ENCODE data around the gene ARL2.
"Not testable (repeated sequence)": the region's sequence is repeated elsewhere in the genome, so short reads cannot be mapped to it uniquely, and the experiment has no call there.

Gene ARL2

DNA sequence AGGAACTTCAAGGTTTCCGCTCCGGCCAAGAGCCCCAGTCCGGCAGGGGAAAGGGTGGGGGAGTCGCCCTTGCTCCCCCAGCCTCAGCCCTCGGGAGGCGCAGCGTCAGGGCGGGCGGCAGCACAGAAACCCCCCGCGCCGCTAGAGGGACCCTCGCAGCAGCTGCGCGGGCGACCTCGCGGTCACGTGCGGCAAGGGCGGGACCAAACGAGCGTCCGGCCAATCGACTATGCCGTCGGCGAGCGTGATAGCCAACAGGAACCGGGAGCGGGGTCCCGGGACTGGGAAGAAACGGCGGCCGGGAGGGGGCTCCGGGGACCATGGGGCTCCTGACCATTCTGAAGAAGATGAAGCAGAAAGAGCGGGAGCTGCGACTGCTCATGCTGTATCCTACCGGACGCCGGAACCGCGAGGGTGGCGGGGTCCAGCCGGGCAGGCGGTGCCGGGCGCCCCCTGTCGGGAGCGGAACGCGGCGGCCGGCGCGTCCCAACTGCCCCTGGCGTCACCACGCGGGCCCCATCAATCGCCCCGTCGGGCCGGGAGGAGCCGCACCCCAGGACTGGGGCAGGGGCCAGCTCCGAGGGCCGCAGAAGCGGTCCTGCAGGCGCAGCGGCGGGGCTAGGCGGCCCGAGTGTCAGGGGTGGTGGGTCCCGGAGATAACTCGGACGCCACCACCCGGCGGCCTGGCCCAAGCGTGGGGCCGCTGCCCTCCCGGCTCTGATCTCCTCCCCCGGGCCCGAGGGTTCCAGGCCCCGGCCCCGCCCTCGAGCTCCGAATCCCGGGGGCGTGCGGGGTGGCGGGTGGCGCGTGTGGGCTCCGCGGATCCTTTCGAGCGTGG lies at the start of gene ARL2:
Gene ARL2, plus strand, starts transcription at position 273 of the 838 bp plus-strand sequence. Its CDS starts 48 bp downstream, at position 321.
- no peaks in the 10 kb centered on the region for H3K27me3 Mint-ChIP-seq (ENCODE audit: low read depth)
- H3K9me3 Mint-ChIP-seq: no peaks in the 10 kb centered on the region
- H3K36me3 Mint-ChIP-seq (ENCODE audit: low read depth): peaks cover 11% of the 10 kb centered on the region
- H3K27ac Mint-ChIP-seq: peak within 1 kb of the TSS; percentile 96
- H3K4me1 Mint-ChIP-seq (ENCODE audit: low read depth): peaks cover 22% of the 10 kb centered on the region
- H3K4me3 Mint-ChIP-seq: peak within 1 kb of the TSS; percentile 89

DNA sequence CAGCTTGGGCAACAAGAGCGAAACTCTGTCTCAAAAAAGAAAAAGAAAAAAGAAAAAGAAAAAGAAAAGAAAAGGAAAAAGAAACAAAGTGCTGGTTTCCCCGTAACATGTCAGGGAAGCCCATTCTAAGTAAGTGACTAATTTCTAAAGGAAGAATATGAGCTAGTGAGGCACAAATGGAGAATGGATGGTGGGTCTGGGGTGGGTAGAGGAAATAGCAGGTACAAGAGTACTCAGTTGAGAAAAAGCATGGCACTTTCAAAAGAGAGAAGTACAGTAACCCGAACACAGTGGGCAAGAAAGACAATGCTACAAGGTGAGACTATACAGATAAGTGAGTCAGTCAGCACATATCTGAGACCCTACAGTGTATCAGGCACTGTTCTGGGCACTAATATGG lies 46.6 kb upstream of the ARL2 start:
- no peak overlapping the region for H3K4me3 Mint-ChIP-seq
- H3K27ac Mint-ChIP-seq: no peak overlapping the region
- H3K27me3 Mint-ChIP-seq (ENCODE audit: low read depth): no peaks in the 10 kb centered on the region
- H3K9me3 Mint-ChIP-seq: no peaks in the 10 kb centered on the region
- no peaks in the 10 kb centered on the region for H3K36me3 Mint-ChIP-seq (ENCODE audit: low read depth)
- H3K4me1 Mint-ChIP-seq (ENCODE audit: low read depth): peaks cover 16% of the 10 kb centered on the region

DNA sequence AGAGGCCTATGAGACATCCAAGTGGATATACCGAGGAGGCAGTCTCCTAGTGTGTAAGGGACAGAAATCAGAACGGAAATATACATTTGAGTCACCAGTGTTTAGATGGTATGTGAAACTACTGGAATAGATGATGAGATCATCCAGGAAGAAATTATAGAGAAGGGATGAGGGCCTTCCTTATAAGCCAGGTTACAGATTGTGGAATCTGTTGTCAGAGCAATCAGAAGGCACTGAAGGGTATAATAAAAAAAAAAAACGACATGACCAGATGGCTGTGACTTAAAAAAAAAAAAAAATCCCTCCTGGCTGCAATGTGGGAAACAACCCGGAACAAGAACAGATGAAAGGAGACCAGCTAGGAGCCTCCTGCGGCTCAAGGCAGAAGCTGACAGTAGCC lies 44.8 kb upstream of the ARL2 start:
- no peaks in the 10 kb centered on the region for H3K36me3 Mint-ChIP-seq (ENCODE audit: low read depth)
- no peaks in the 10 kb centered on the region for H3K27me3 Mint-ChIP-seq (ENCODE audit: low read depth)
- H3K4me3 Mint-ChIP-seq: no peak overlapping the region
- H3K4me1 Mint-ChIP-seq (ENCODE audit: low read depth): peaks cover 16% of the 10 kb centered on the region
- no peaks in the 10 kb centered on the region for H3K9me3 Mint-ChIP-seq
- no peak overlapping the region for H3K27ac Mint-ChIP-seq

GRCh38 chr11:64970731-64971151 lies 43.2 kb upstream of the ARL2 start:
- peak overlapping the region; percentile 41 for H3K4me3 Mint-ChIP-seq
- H3K27me3 Mint-ChIP-seq (ENCODE audit: low read depth): no peaks in the 10 kb centered on the region
- peaks cover 14% of the 10 kb centered on the region for H3K4me1 Mint-ChIP-seq (ENCODE audit: low read depth)
- no peaks in the 10 kb centered on the region for H3K36me3 Mint-ChIP-seq (ENCODE audit: low read depth)
- peak overlapping the region; percentile 45 for H3K27ac Mint-ChIP-seq
- no peaks in the 10 kb centered on the region for H3K9me3 Mint-ChIP-seq

DNA sequence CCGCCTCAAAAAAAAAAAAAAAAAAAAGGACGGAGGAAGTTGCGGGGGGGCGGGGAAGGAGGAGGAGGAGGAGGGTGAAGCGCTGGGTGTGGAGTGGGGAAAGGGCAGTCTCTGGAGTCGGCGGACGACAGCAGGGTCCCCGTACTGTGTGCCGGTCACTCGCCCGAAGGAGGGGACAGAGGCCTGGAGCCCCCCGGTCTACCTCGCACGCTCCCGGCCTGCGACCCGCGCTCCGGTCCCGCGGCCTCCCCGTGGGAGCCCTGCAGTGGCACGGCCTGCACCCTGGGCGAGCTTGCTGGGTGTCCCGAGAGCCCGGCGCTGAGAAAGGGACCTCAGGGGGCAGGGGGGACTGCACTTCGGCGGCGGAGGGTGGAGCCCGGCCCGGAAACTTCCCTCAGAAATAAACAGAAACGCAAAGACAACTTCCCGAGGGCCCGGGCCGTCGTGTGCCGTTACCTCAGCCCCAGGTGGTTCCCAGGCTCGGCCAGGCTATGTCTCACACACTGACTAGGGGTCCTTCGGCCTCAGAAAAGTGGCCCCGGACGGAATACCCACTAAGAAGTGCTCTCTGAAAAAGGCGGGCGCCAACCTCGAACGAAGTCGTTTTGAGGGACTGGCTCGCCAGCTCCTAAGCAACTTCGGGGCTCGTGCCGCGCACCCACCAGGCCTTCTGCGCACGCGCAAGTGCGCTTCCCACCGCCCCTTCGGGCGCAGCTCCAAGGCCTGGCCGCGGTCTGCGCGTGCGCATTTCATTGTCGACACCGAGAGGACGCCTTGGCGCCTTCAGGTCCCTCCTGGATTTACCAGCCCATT lies 42.3 kb upstream of the ARL2 start, which contains the start of gene MAJIN:
Gene MAJIN, minus strand, starts transcription at position 688 of the 813 bp plus-strand sequence. CDS start 12,703 bp downstream, outside the sequence.
- Mint-ChIP-seq H3K9me3 (no peaks in the 10 kb centered on the region), H3K27ac (no peak within 1 kb of the TSS), H3K4me1 (ENCODE audit: low read depth) (peaks cover 14% of the 10 kb centered on the region), H3K36me3 (ENCODE audit: low read depth) (no peaks in the 10 kb centered on the region), H3K4me3 (peak within 1 kb of the TSS; percentile 53), H3K27me3 (ENCODE audit: low read depth) (no peaks in the 10 kb centered on the region)

DNA sequence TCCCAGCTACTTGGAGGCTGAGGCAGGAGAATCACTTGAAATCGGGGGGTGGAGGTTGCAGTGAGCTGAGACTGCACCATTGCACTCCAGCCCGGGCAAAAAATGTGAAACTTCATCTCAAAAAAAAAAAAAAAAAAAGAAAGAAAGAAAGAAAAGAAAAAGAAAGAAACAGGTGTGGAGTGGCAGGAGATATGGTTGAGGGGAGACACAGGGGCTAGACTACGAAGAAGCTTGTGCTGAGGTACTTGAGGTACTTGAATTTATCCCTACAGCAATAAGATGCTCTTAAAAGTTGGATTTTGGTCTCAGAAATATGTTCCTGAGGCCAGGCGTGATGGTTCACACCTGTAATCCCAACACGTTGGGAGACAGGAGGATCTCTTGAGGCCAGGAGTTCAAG lies 39.8 kb upstream of the ARL2 start:
- Mint-ChIP-seq H3K4me3 (no peak overlapping the region), H3K4me1 (ENCODE audit: low read depth) (peaks cover 11% of the 10 kb centered on the region), H3K36me3 (ENCODE audit: low read depth) (no peaks in the 10 kb centered on the region), H3K27me3 (ENCODE audit: low read depth) (no peaks in the 10 kb centered on the region), H3K9me3 (no peaks in the 10 kb centered on the region), H3K27ac (no peak overlapping the region)

- H3K27ac Mint-ChIP-seq: no peak overlapping the region
- no peak overlapping the region for H3K4me3 Mint-ChIP-seq
- peaks cover 4% of the 10 kb centered on the region for H3K4me1 Mint-ChIP-seq (ENCODE audit: low read depth)
- H3K27me3 Mint-ChIP-seq (ENCODE audit: low read depth): no peaks in the 10 kb centered on the region
- no peaks in the 10 kb centered on the region for H3K36me3 Mint-ChIP-seq (ENCODE audit: low read depth)
- no peaks in the 10 kb centered on the region for H3K9me3 Mint-ChIP-seq
Measured at GRCh38 chr11:64976651-64977050, 37.3 kb upstream of the ARL2 start.

- not testable (repeated sequence) for H3K36me3 Mint-ChIP-seq (ENCODE audit: low read depth); H3K27ac Mint-ChIP-seq; H3K4me3 Mint-ChIP-seq; H3K4me1 Mint-ChIP-seq (ENCODE audit: low read depth); H3K9me3 Mint-ChIP-seq
- peaks cover 10% of the 10 kb centered on the region for H3K27me3 Mint-ChIP-seq (ENCODE audit: low read depth)
Measured at GRCh38 chr11:64983339-64983738, 30.6 kb upstream of the ARL2 start.

- H3K4me3 Mint-ChIP-seq: no peak overlapping the region
- no peaks in the 10 kb centered on the region for H3K9me3 Mint-ChIP-seq
- H3K27ac Mint-ChIP-seq: no peak overlapping the region
- H3K27me3 Mint-ChIP-seq (ENCODE audit: low read depth): peaks cover 5% of the 10 kb centered on the region
- no peaks in the 10 kb centered on the region for H3K36me3 Mint-ChIP-seq (ENCODE audit: low read depth)
- H3K4me1 Mint-ChIP-seq (ENCODE audit: low read depth): peaks cover 5% of the 10 kb centered on the region
Measured at GRCh38 chr11:64987998-64988854, 25.7 kb upstream of the ARL2 start.

- H3K36me3 Mint-ChIP-seq (ENCODE audit: low read depth): no peaks in the 10 kb centered on the region
- H3K4me1 Mint-ChIP-seq (ENCODE audit: low read depth): peaks cover 5% of the 10 kb centered on the region
- peaks cover 5% of the 10 kb centered on the region for H3K27me3 Mint-ChIP-seq (ENCODE audit: low read depth)
- H3K27ac Mint-ChIP-seq: no peak overlapping the region
- no peak overlapping the region for H3K4me3 Mint-ChIP-seq
- no peaks in the 10 kb centered on the region for H3K9me3 Mint-ChIP-seq
Measured at GRCh38 chr11:64989416-64989815, 24.5 kb upstream of the ARL2 start.

DNA sequence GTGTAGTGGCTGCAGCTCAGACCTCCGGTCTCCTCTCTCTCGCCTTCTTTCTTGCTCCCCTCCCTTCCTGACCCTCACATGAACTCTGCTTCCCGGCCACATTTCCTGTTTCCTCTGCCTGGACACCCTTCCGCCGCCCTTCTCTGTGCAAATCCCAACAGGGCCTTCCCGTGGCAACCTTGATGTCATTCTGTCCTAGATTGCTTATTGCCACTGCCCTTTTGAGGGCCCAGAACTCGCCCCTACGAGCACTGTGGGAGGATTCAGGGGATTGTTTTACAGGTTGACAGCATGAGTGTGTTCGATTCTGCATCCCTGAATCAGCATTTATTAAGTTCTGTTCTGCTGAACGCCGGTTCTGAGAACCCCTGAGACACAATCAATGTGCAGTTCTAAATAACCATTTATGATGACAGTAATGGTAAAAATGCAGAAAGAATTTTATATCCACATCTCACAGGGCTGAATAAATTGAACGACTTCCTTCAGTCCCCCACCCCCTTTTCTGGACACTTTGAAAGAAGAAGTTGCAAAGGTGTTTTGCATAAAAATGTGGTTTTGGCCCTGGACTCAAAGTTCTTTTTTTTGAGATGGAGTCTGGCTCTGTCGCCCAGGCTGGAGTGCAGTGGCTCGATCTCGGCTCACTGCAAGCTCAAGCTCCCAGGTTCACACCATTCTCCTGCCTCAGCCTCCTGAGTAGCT lies 23.6 kb upstream of the ARL2 start:
- Mint-ChIP-seq H3K27me3 (ENCODE audit: low read depth) (no peaks in the 10 kb centered on the region), H3K9me3 (no peaks in the 10 kb centered on the region), H3K27ac (no peak overlapping the region), H3K4me3 (no peak overlapping the region), H3K36me3 (ENCODE audit: low read depth) (no peaks in the 10 kb centered on the region), H3K4me1 (ENCODE audit: low read depth) (peaks cover 5% of the 10 kb centered on the region)

DNA sequence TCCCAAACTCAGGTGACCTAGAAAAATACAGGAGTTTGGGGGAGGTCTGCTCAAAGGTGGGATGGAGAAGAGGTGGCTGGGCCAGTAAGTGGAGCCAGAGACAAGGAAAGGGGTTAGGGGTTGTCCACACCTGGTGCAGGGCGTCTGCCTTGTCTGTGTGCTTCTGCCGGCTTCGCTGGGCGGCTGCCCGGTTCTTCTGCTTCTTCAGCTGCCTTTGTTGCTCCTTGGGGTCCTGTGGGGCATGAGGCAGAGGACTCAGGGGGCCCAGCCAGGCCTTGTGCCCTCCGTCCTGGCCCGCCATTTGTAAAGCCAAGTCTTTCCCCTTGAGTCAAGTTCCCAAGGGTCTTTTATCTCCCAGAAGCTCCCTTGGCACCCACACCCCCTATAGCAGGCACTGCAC lies 19.6 kb upstream of the ARL2 start:
- Mint-ChIP-seq H3K27ac (no peak overlapping the region), H3K9me3 (no peaks in the 10 kb centered on the region), H3K27me3 (ENCODE audit: low read depth) (no peaks in the 10 kb centered on the region), H3K36me3 (ENCODE audit: low read depth) (peaks cover 1% of the 10 kb centered on the region), H3K4me1 (ENCODE audit: low read depth) (peaks cover 26% of the 10 kb centered on the region), H3K4me3 (no peak overlapping the region)

- Mint-ChIP-seq H3K4me1 (ENCODE audit: low read depth) (peaks cover 23% of the 10 kb centered on the region), H3K4me3 (no peak overlapping the region), H3K9me3 (no peaks in the 10 kb centered on the region), H3K36me3 (ENCODE audit: low read depth) (peaks cover 1% of the 10 kb centered on the region), H3K27me3 (ENCODE audit: low read depth) (no peaks in the 10 kb centered on the region), H3K27ac (peak overlapping the region; percentile 50)
Measured at GRCh38 chr11:64996327-64996709, 17.6 kb upstream of the ARL2 start.
